HG03064 (cell line): ENCODE measurements around the gene NOL9.
"Not testable (repeated sequence)": the region's sequence is repeated elsewhere in the genome, so short reads cannot be mapped to it uniquely, and the experiment has no call there.

Experiments used
- ATAC-seq: cut with Tn5 transposase; IDR thresholded peaks from one replicate; pipeline ENCODE4 v1.9.1; 2021; ENCODE audit warnings: low read depth; ENCODE audit not compliant: unreplicated experiment

NOL9 gene

DNA sequence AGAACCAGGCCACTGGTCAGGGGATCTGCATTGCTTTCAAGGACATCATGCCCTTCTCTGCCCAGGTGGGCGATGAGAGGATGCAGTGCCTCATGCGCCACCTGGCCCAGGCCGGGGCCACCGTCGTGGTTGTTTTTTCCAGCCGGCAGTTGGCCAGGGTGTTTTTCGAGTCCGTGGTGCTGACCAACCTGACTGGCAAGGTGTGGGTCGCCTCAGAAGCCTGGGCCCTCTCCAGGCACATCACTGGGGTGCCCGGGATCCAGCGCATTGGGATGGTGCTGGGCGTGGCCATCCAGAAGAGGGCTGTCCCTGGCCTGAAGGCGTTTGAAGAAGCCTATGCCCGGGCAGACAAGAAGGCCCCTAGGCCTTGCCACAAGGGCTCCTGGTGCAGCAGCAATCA lies 20.5 kb upstream of the NOL9 start:
- no peak for ATAC-seq

DNA sequence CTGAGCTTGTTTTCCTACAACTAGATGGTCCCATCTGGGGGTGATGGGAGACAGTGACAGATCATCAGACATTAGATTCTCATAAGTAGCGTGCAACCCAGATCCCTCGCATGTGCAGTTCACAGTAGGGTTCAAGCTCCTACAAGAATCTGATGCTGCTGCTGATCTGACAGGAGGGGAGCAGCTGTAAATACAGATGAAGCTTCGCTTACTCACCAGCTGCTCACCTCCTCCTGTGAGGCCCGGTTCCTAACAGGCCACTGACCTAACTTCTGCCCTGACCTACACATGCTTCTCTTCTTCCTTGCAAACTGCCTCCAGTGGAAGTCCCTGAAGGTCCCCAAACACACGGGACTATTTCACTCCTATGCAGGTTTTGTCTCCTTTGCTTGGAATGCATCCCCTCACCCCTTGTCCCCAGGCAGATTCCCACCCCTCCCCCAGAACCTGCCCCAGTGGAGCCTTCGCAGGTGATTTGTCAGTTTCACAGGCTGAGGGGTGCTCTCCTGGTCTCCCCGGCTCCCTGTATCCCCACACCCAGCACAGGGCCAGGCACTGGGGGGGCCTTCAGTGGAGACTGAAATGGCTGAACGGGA lies 19.8 kb upstream of the NOL9 start:
- no peak for ATAC-seq

DNA sequence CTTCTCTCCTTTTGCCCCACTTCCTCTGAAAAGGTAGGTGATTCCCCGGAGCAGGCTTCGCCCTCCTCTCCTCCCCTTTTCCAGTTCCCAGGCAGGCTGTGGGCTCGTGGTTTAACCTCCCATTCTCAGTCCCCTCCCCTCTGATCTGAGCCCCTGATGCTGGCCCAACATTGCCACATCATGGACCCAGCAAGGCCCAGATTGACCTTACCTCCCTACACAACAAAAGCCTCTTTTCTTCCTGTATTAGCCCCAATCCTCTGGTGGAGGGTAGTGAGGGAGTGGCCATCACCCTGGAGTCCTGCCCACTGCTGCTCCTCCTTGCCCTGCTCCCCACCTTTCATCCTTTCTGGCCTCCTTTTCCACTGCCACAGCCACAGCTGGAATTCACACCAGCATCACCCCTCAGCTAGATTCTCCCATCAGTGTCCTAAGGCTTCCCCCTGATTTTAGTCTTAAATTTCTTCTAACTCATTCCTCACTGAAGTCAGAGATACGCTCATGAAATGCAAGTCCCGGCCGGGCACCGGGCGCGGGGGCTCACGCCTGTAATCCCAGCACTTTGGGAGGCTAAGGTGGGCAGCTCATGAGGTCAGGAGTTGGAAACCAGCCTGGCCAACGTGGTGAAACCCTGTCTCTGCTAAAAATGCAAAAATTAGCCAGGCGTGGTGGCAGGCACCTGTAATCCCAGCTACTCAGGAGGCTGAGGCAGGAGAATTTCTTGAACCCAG lies 18.5 kb upstream of the NOL9 start:
- no peak for ATAC-seq

DNA sequence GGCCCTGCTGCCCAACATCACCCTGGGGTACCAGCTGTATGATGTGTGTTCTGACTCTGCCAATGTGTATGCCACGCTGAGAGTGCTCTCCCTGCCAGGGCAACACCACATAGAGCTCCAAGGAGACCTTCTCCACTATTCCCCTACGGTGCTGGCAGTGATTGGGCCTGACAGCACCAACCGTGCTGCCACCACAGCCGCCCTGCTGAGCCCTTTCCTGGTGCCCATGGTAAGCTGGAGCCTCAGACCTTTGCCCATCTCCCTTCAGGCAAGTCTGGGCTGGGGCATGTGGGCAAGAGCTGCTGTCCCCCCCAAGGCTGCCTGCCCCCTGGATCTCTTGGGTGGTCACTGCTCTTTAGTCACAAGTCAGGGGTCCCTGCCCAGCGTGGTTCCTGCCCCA lies 16.7 kb upstream of the NOL9 start:
- no peak for ATAC-seq

DNA sequence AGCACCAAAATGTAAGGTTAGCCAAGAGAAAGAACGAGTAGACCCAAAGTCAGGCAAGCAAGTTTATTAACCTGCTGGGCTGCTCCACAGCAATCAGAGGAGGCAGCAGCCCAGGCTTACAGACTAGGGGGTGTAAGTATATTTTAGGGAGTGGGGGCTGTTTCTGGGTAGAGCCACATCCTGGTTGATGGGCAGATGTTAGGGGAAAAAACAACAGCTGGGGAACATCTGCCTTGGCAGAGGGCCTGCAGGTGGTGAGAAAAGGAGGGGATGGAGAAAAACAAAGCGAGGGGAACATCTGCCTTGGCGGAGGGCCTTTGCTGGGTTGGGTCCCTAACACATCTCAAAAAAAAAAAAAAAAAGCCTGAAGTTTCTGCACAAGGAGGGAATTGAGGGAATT lies 15.8 kb upstream of the NOL9 start:
- no peak for ATAC-seq

DNA sequence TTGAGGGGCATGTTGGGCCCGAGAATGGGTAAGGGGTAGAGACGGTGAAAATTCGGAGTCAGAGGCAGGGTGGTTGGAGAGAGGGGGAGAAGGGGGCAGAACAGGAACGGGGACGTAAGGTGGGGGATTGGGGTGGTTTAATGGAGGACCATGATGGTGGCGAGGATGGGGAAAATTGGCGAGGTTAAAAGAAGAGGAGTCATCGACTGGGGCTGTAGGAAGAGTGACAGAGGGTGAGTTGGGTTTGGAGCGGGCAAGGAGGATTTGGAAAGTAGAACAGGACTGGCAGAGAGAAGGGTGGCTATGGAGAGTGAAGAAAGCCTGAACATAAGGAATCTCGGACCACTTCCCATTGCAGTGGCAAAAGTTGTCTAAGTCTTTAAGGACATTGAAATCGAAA lies 14.7 kb upstream of the NOL9 start:
- ATAC-seq: no peak

DNA sequence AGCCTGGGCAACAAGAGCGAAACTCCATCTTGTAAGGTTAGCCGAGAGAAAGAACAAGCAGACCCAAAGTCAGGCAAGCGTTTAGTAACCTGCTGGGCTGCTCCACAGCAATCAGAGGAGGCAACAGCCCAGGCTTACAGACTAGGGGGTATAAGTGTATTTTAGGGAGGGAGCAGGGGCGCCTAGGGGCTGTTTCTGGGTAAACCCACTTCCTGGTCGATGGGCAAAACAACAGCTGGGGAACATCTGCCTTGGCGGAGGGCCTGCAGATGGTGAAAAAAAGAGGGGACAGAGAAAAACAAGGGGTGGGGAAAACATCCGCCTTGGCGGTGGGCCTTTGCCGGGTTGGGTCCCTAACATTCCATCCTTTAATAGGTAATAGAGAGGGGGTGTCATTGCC lies 6.0 kb upstream of the NOL9 start:
- ATAC-seq: no peak

DNA sequence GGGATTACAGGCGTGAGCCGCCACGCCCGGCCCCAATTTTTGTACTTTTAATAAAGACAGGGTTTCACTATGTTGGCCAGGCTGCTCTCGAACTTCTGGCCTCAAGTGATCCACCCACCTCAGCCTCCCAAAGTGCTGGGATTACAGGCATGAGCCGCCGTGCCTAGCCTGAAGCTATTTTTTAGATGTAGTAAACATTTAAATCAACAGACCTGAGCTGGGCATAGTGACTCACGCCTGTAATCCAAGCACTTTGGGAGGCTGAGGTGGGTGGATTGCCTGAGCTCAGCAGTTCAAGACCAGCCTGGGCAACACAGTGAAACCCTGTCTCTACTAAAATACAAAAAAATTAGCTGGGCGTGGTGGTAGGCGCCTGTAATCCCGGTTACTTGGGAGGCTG lies 4.8 kb upstream of the NOL9 start:
- not testable (repeated sequence) for ATAC-seq

DNA sequence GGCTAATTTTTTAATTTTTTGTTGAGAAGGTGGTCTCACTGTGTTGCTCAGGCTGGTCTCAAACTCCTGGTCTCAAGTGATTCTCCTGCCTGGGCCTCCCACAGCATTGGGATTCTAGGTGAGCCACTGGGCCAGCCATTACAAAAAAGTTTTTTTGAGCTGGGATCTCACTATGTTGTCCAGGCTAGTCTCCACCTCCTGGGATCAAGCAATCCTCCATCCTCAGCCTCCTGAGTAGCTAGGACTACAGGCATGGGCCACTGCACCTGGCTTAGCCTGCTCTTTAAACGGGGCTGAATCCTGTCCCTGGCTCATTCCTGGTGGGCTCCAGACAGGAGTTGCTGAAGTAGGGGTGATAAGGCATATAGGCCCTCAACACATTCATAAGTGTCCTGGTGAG lies 3.3 kb upstream of the NOL9 start:
- no peak for ATAC-seq

DNA sequence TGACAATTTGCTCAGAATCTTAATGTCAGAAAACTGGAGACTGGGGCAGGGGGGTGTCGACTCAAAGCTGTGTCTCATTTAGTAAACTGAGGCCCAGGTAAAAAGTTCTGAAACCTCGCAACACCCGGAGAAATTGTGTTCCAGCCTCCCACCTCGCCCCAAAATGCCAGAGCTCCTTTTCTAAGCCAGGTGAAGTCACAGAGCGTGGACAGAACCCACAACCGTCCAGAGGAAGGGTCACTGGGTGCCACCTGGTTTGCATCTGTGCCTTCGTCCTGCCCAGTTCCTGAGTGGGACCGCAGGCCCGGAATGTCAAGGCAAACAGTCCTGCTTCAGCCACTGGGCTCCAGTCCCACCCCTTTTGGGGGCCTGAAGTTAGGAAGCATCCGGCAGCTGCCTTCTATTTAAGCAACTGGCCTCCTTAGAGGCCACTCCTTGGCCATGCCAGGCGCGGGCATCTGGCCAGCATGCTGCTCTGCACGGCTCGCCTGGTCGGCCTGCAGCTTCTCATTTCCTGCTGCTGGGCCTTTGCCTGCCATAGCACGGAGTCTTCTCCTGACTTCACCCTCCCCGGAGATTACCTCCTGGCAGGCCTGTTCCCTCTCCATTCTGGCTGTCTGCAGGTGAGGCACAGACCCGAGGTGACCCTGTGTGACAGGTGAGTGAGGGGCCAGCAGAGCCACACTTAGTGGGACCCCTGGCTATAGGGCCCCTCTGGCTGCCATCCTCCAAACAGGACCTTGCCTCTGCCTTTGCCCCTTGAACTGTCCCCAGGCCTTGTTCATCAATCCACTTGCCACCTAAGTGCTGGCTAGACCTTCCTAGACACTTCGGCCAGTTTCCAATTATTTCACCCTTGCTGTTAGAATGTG lies 830 bp upstream of the NOL9 start, which contains the start of gene TAS1R1:
TSS of gene TAS1R1 (plus strand) at position 401 of the 872 bp plus-strand sequence. CDS start at position 468, 67 bp downstream.
- ATAC-seq: no peak

DNA sequence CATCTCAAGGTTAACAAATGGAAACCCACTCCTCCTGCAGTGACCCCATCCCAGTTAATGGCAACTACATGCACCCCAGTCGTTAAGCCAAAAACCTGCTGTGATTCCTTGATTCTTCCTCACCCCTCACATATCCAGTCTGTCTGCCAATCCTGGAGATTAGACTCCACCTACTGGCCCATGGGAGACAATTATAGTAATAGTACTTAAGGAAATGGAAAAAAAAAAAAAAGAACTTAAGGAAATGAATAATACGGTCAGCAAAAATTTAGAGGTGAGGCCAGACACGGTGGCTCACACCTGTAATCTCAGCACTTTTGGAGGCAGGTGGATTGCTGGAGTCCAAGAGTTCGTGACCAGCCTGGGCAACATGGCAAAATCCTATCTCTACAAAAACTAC lies 7.0 kb downstream of the NOL9 start:
- no peak for ATAC-seq

DNA sequence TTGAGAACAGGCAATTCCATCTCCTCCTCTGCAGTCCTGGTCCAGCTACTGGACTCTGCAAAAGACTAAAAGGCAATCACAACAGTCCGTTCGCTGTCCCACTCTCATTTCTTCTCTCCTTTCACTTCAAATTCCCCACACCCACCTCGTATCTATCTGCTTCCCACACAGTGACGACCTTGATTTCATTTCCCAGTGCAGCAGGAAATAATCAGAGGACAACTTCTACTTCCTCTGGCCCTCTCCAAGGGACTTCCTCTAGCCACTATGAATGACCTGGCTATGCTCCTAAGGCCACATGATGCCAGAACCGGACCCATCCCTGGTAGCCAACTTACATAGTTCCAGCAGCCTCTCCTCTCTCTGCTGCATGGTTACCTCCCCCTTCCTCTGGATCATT lies 8.0 kb downstream of the NOL9 start:
- no peak for ATAC-seq

DNA sequence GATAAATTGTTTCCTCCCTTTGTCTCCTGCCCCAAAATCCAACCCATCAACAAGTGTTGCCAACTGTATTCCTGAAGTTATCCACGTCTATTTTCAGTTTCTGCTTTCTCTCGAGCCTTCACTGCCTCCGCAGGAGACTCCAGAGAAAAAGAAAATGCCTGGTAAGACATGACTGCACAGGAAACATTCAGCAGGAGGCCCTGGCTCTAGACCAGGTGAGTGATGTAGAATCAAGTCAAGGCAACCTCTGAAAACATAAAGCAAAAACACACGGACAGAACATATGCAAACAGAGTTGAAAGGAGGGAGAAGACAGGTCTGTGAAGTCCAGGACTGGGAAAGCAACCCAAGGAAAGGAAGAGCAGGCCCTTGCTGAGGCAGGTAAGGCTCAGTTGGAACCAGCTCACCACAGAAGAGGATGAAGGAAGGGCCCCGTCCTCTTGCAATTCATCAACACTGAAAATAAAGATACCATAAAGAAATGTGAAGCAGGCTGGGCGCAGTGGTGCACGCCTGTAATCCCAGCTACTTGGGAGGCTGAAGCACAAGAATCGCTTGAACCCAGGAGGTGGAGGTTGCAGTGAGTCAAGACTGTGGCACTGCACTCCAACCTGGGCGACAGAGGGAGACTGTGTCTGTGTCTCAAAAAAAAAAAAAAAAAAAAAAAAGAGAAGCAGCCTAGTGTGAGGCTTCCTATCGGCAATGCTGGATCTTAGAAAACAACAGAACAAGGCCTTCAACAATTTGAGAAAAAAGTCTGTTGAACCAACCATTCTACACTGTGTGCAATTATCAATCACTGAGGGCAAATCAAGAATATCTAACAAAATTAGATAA lies 8.8 kb downstream of the NOL9 start:
- no peak for ATAC-seq

DNA sequence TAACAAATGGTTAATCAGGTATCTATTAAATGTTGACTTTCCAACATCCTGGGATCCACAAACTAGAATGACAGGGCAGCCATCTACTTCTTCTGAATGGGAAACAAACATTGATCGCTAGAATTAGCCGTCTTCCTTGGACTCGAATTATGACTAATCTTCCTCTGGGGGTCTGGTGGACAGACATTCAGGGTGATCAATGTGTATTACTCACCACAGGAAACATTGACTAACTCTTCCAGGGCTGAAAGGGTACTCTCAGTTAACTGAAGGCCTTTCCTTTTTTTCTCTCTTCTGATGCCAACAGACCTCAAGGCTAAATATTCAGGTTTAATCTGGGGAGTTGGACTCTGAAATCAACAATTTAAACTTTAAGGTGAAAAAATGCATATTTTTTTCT lies 9.5 kb downstream of the NOL9 start:
- no peak for ATAC-seq

DNA sequence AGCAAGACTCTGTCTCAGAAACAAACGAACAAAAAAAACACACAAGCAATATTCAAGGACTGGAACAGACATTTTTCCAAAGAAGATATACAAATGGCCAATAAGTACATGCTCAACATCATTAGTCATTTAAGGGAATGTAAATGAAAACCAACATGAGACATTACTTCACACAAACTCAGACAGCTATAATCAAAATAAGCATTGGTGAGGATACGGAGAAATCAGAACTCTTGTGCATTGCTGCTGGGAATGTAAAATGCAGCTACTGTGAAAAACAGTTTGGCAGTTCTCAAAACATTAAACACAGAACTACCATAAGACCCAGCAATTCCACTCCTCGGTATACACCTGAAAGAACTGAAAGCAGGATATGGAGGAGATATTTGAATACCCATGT lies 15.4 kb downstream of the NOL9 start:
- no peak for ATAC-seq

DNA sequence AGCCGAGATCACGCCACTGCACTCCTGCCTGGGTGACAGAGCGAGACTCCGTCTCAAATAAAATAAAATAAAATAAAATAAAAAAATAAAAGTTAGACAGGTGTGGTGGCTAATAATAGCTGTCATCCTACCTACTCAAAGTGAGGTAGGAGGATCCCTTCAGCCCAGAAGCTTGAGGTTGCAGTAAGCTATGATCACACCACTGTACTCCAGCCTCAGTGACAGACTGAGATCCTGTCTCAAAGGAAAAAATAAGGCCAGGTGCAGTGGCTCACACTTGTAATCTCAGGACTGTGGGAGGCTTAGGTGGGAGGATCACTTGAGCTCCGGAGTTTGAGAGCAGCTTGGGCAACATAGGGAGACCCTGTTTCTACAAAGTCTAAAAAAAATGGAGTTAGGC lies 18.0 kb downstream of the NOL9 start:
- no peak for ATAC-seq

DNA sequence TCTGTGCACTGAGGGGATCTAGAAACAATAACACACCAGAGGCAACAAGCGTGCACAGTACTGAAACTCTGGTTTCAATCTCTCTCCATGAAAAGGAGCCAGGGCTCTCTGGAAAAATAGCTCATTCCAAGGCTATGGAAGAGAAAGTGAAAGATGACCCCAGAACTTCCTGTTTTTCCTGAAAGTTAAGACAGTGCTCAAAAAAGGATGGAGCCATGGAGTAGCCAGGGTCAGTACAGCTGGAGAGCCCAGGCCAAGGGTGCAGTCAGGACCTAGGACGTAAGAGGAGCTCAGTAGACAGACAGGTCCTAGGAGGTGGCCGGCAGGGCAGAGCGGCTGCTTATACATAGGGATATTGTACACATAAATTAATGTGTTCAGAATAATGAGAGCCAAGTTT lies 19.1 kb downstream of the NOL9 start:
- no peak for ATAC-seq

DNA sequence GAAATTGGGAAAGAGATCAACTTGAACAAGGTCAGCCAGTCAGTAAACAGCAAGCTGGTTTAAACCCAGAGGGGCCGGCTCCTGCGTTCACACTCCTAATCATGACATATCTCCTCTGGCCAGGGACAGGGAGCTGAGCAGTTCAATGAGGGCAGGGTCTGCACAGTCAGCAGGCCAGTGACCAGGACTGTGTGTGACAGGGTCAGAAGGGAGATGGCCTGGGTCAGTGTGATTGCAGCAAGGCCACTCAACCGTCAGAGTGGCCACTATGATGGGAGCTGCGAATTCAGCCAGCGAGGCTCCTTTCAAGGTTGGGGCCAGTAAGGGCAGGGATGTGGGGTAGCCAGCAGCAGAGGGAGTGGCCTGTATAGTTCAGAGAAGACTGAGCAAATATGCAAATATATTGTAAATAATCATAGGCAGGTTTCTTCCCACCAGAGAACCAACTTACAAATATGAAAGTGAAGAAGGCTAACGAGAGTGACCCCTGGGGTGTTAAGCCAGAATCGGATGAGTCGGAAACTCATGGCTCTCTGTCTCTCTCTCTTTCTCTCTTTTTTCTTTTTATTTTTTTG lies 20.0 kb downstream of the NOL9 start:
- no peak for ATAC-seq

DNA sequence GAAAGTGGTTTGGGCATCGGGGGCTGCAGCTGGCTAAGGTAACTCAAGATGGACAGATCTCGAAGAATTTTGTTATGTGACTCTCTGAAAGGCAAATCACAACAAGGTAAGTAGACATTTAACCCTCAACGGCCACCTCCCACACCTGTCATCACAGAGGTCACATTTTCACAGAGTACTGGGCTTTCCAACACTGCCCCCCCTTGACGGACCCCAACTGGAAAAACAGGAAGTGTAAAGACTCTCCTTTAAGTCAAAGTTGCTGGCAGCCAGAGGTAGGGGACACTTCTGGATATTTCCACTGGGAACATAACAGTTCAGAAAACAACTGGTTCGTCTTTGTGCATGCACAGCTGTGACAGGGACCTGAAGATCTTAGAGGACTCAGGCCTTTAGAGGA lies 22.3 kb downstream of the NOL9 start:
- no peak for ATAC-seq

DNA sequence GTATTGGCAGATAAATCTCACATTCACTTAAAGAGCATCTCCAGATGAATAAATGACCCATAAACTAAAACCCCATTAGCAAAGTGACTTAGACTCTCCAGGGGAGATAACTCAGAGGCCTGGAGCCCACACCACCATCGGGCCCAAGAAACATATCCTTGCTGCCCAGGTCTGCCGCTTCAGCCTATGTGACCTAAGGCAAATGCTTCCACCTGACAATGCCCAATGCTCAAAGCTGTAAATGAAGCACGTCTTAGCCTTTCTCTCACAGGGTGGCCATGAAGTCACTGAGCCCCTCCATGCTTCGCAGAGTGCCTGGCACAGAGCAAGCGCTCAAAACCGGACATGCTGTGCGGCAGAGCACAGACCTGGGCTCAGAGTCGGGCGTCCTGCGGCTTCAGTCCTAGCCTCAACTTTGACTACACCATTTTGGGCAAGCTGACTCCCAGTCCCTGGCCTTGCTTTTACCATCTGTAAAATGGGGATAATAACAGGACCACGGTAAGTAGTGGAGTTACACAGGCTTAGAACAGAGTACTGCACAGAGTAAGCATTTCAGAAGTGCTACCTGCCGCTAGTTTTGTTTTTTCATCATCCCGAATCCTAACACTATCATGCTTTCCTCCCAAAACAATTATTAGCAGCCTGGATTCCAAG lies 23.7 kb downstream of the NOL9 start:
- ATAC-seq: no peak
